HEK293 (cell line): ENCODE data around the gene RIT1.

Experiments
- ELK4 ChIP-seq: IDR thresholded peaks from 2 replicates; pipeline ENCODE4 v1.6.1; 2011; ENCODE audit warnings: mild to moderate bottlenecking, low read depth, low read length, borderline replicate concordance
- INSM2 ChIP-seq: fragments of 450-650 bp; formaldehyde crosslinking; IDR thresholded peaks from 2 replicates; pipeline ENCODE4 v1.5.1; 2016; ENCODE audit warnings: missing biosample characterization, missing genetic modification characterization
- KLF16 ChIP-seq: fragments of 450-650 bp; formaldehyde crosslinking; IDR thresholded peaks from 2 replicates; pipeline ENCODE4 v1.5.1; 2017; ENCODE audit warnings: missing biosample characterization, missing genetic modification characterization
- KLF17 ChIP-seq: fragments of 450-650 bp; formaldehyde crosslinking; IDR thresholded peaks from 2 replicates; pipeline ENCODE4 v1.5.1; 2016; ENCODE audit warnings: missing biosample characterization, missing genetic modification characterization
- KLF9 ChIP-seq: fragments of 450-650 bp; formaldehyde crosslinking; IDR thresholded peaks from 2 replicates; pipeline ENCODE4 v1.5.1; 2016; ENCODE audit warnings: missing biosample characterization, missing genetic modification characterization, low read depth
- TCF7L2 ChIP-seq: IDR thresholded peaks from 2 replicates; pipeline ENCODE4 v1.6.1; 2011; ENCODE audit warnings: low read depth, mild to moderate bottlenecking, inconsistent platforms, low read length, moderate library complexity, borderline replicate concordance
- TRIM28 ChIP-seq: IDR thresholded peaks from 2 replicates; pipeline ENCODE4 v1.6.1; 2011; ENCODE audit warnings: low read length, control low read depth, borderline replicate concordance
- YY1 ChIP-seq: fragments of 450-650 bp; formaldehyde crosslinking; IDR thresholded peaks from 2 replicates; pipeline ENCODE4 v1.5.1; 2018; ENCODE audit warnings: missing biosample characterization, missing genetic modification characterization
- ZBTB1 ChIP-seq: fragments of 450-650 bp; formaldehyde crosslinking; IDR thresholded peaks from 2 replicates; pipeline ENCODE4 v1.5.1; 2016; ENCODE audit warnings: missing biosample characterization, missing genetic modification characterization
- ZBTB7A ChIP-seq: fragments of 450-650 bp; formaldehyde crosslinking; IDR thresholded peaks from 2 replicates; pipeline ENCODE4 v1.5.1; 2016; ENCODE audit warnings: low read depth, missing biosample characterization, missing genetic modification characterization
- ZFP3 ChIP-seq: fragments of 450-650 bp; formaldehyde crosslinking; IDR thresholded peaks from 2 replicates; pipeline ENCODE4 v1.5.1; 2016; ENCODE audit warnings: low read depth, missing biosample characterization, missing genetic modification characterization
- ZFP41 ChIP-seq: fragments of 450-650 bp; formaldehyde crosslinking; IDR thresholded peaks from 2 replicates; pipeline ENCODE4 v1.5.1; 2016; ENCODE audit warnings: missing biosample characterization, missing genetic modification characterization, borderline replicate concordance
- ZNF114 ChIP-seq: fragments of 450-650 bp; formaldehyde crosslinking; IDR thresholded peaks from 2 replicates; pipeline ENCODE4 v1.5.0; 2017; ENCODE audit warnings: missing biosample characterization, missing genetic modification characterization
- ZNF157 ChIP-seq: fragments of 450-650 bp; formaldehyde crosslinking; IDR thresholded peaks from 2 replicates; pipeline ENCODE4 v1.5.1; 2016; ENCODE audit warnings: missing biosample characterization, missing genetic modification characterization
- ZNF174 ChIP-seq: fragments of 450-650 bp; formaldehyde crosslinking; IDR thresholded peaks from 2 replicates; pipeline ENCODE4 v1.5.0; 2017; ENCODE audit warnings: missing biosample characterization, mild to moderate bottlenecking, missing genetic modification characterization
- ZNF175 ChIP-seq: fragments of 450-650 bp; formaldehyde crosslinking; IDR thresholded peaks from 2 replicates; pipeline ENCODE4 v1.5.1; 2016; ENCODE audit warnings: missing biosample characterization, missing genetic modification characterization
- ZNF248 ChIP-seq: fragments of 450-650 bp; formaldehyde crosslinking; IDR thresholded peaks from 2 replicates; pipeline ENCODE4 v1.5.1; 2017; ENCODE audit warnings: missing biosample characterization, missing genetic modification characterization
- ZNF274 ChIP-seq, 2 experiments: fragments of 200-500 bp in 1 of 2; fragments of 450-650 bp in 1 of 2; sonication (Bioruptor generic) in 1 of 2; formaldehyde crosslinking in 1 of 2; IDR thresholded peaks; 2 replicates each; pipeline versions ENCODE4 v1.5.1 to v1.6.1; 2014 to 2016; ENCODE audit warnings: borderline replicate concordance in 1 of 2, inconsistent platforms in 1 of 2, low read length in 1 of 2, missing biosample characterization in 1 of 2, missing genetic modification characterization in 1 of 2
- ZNF292 ChIP-seq: fragments of 450-650 bp; formaldehyde crosslinking; IDR thresholded peaks from 2 replicates; pipeline ENCODE4 v1.5.1; 2016; ENCODE audit warnings: low read depth, missing biosample characterization, missing genetic modification characterization, borderline replicate concordance
- ZNF302 ChIP-seq: fragments of 450-650 bp; formaldehyde crosslinking; IDR thresholded peaks from 2 replicates; pipeline ENCODE4 v1.5.1; 2016; ENCODE audit warnings: missing biosample characterization, missing genetic modification characterization, low read depth
- ZNF501 ChIP-seq: fragments of 450-650 bp; formaldehyde crosslinking; IDR thresholded peaks from 2 replicates; pipeline ENCODE4 v1.5.1; 2016; ENCODE audit warnings: missing biosample characterization, missing genetic modification characterization
- ZNF510 ChIP-seq: fragments of 450-650 bp; formaldehyde crosslinking; IDR thresholded peaks from 2 replicates; pipeline ENCODE4 v1.5.1; 2018; ENCODE audit warnings: mild to moderate bottlenecking, missing genetic modification characterization, missing biosample characterization; ENCODE audit not compliant: insufficient replicate concordance
- ZNF544 ChIP-seq: fragments of 450-650 bp; formaldehyde crosslinking; IDR thresholded peaks from 2 replicates; pipeline ENCODE4 v1.5.0; 2017; ENCODE audit warnings: missing biosample characterization, missing genetic modification characterization
- ZNF623 ChIP-seq: fragments of 450-650 bp; formaldehyde crosslinking; IDR thresholded peaks from 2 replicates; pipeline ENCODE4 v1.5.1; 2016; ENCODE audit warnings: missing biosample characterization, missing genetic modification characterization
- ZNF626 ChIP-seq: fragments of 450-650 bp; sonication (Bioruptor Pico); formaldehyde crosslinking; IDR thresholded peaks from 2 replicates; pipeline ENCODE4 v1.5.1; 2018; ENCODE audit warnings: missing biosample characterization, missing genetic modification characterization, inconsistent platforms
- ZNF658 ChIP-seq: fragments of 450-650 bp; formaldehyde crosslinking; IDR thresholded peaks from 2 replicates; pipeline ENCODE4; 2016; ENCODE audit warnings: missing biosample characterization, missing genetic modification characterization
- ZNF660 ChIP-seq: fragments of 450-650 bp; IDR thresholded peaks from 2 replicates; pipeline ENCODE4 v1.5.1; 2018; ENCODE audit warnings: missing biosample characterization, mild to moderate bottlenecking, missing genetic modification characterization
- ZNF670 ChIP-seq: fragments of 450-650 bp; formaldehyde crosslinking; IDR thresholded peaks from 2 replicates; pipeline ENCODE4 v1.5.1; 2016; ENCODE audit warnings: missing biosample characterization, missing genetic modification characterization, low read depth
- ZNF76 ChIP-seq: fragments of 450-650 bp; formaldehyde crosslinking; IDR thresholded peaks from 2 replicates; pipeline ENCODE4; 2016; ENCODE audit warnings: low read depth, missing biosample characterization, missing genetic modification characterization, borderline replicate concordance
- ZNF768 ChIP-seq: fragments of 450-650 bp; formaldehyde crosslinking; IDR thresholded peaks from 2 replicates; pipeline ENCODE4 v1.5.1; 2018; ENCODE audit warnings: missing biosample characterization, mild to moderate bottlenecking, missing genetic modification characterization
- TF ChIP-seq, protein P1 (sequence below): fragments of 450-650 bp; IDR thresholded peaks from 2 replicates; pipeline ENCODE4 v1.5.1; 2018; ENCODE audit warnings: missing biosample characterization, mild to moderate bottlenecking, missing genetic modification characterization
- TF ChIP-seq, protein P2 (sequence below): fragments of 450-650 bp; formaldehyde crosslinking; IDR thresholded peaks from 2 replicates; pipeline ENCODE4 v1.5.1; 2017; ENCODE audit warnings: missing biosample characterization, missing genetic modification characterization

The RIT1 gene

GRCh38 chr1:155934097-155934935, 23.2 kb upstream of the RIT1 start, which contains the start of gene KHDC4 (continued):
- TF ChIP-seq KLF16 (peak; percentile 82; the same call in 1 of the 2 replicates), ZNF292 (tag by site-specific recombination) (no peak), ZNF768 (tag by site-specific recombination) (no peak), TCF7L2 (no peak), ZNF274 (IDR thresholded peaks at IDR 0.05; ENCODE audit: low read length) (no peak), ZNF274 (tag by site-specific recombination; IDR thresholded peaks at IDR 0.05; ENCODE audit: borderline replicate concordance) (no peak), ZNF501 (peak; percentile 92; the same call in 1 of the 2 replicates), ZNF248 (tag by site-specific recombination) (no peak), ZFP41 (no peak), KLF17 (tag by site-specific recombination) (peak; percentile 81), ZNF626 (no peak), ZBTB1 (tag by site-specific recombination) (peak; percentile 11; the same call in 1 of the 2 replicates), ELK4 (peak; percentile 29; the same call in 1 of the 2 replicates), ZBTB7A (peak; percentile 83; the same call in 1 of the 2 replicates), ZNF157 (tag by site-specific recombination) (no peak), ZNF670 (tag by site-specific recombination) (no peak), ZNF114 (no peak), KLF9 (peak; percentile 49; the same call in 1 of the 2 replicates), ZNF174 (no peak), ZNF510 (no peak), ZNF175 (no peak), TRIM28 (0 out of 2 replicates have a peak, but pooled peaks have one; percentile 42), ZNF544 (tag by site-specific recombination) (no peak), ZNF660 (tag by site-specific recombination) (peak; percentile 41; the same call in 1 of the 2 replicates), ZNF623 (tag by site-specific recombination) (no peak; the same call in 1 of the 2 replicates), ZNF76 (peak; percentile 86; the same call in 1 of the 2 replicates), ZNF302 (no peak), ZFP3 (tag by site-specific recombination) (peak; percentile 19; the same call in 1 of the 2 replicates), INSM2 (peak; percentile 9; the same call in 1 of the 2 replicates), YY1 (peak; percentile 96), ZNF658 (tag by site-specific recombination) (no peak)
- TF ChIP-seq, protein P1, sequence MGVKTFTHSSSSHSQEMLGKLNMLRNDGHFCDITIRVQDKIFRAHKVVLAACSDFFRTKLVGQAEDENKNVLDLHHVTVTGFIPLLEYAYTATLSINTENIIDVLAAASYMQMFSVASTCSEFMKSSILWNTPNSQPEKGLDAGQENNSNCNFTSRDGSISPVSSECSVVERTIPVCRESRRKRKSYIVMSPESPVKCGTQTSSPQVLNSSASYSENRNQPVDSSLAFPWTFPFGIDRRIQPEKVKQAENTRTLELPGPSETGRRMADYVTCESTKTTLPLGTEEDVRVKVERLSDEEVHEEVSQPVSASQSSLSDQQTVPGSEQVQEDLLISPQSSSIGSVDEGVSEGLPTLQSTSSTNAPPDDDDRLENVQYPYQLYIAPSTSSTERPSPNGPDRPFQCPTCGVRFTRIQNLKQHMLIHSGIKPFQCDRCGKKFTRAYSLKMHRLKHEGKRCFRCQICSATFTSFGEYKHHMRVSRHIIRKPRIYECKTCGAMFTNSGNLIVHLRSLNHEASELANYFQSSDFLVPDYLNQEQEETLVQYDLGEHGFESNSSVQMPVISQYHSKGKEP (tag by site-specific recombination): peak; percentile 38; the same call in 1 of the 2 replicates
- TF ChIP-seq, protein P2, sequence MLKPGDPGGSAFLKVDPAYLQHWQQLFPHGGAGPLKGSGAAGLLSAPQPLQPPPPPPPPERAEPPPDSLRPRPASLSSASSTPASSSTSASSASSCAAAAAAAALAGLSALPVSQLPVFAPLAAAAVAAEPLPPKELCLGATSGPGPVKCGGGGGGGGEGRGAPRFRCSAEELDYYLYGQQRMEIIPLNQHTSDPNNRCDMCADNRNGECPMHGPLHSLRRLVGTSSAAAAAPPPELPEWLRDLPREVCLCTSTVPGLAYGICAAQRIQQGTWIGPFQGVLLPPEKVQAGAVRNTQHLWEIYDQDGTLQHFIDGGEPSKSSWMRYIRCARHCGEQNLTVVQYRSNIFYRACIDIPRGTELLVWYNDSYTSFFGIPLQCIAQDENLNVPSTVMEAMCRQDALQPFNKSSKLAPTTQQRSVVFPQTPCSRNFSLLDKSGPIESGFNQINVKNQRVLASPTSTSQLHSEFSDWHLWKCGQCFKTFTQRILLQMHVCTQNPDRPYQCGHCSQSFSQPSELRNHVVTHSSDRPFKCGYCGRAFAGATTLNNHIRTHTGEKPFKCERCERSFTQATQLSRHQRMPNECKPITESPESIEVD (tag by site-specific recombination): no peak
